K562 (cell line): ENCODE results near the gene GAL3ST2. TPM values are rescaled to one million over a fixed set of nuclear protein-coding genes. Genes with fewer than 3 reads are reported as not detected.

ENCODE experiments used
- ATAC-seq: fragments of 200-7000 bp; cut with Tn5 transposase; 3 replicates; pipeline ENCODE4 v1.9.1; 2020; ENCODE audit warnings: moderate library complexity
- BruUV-seq: library from RNA; stranded (reverse); fragments of 400-500 nt; replicated peaks from 2 replicates; lab custom pipeline; 2021; lab: Mats Ljungman, UMichigan
- CTCF ChIA-PET: fragments of 300-600 bp; formaldehyde crosslinking; extraction: SDS; loops from one replicate; lab custom pipeline; 2021; ENCODE audit warnings: low intra/inter-chr PET ratio; lab: Yijun Ruan, JAX
- POLR2A ChIA-PET: fragments of 300-600, 350-650 bp; sonication (Branson Sonifier 250); formaldehyde crosslinking; extraction: SDS; loops from one replicate; lab custom pipeline; 2021; ENCODE audit warnings: antibody characterized with exemption, inconsistent platforms; lab: Yijun Ruan, JAX
- DNase-seq, 4 experiments: peaks; one replicate each; pipeline versions ENCODE4 v3.0.0 to v3.0.0-alpha.2; 2011 to 2018; ENCODE audit warnings: low spot score in 3 of 4, mixed read lengths in 3 of 4; ENCODE audit errors: extremely low read depth in 1 of 4
- FAIRE-seq: peaks from 2 replicates; lab custom pipeline; 2011; peaks lifted over from hg19 to GRCh38; lab: Jason Lieb, UNC
- H2AFZ ChIP-seq: 2 replicates; pipeline ENCODE4 v1.6.0; 2011; ENCODE audit warnings: low read depth, low read length, control low read depth, inconsistent platforms
- H3K27ac ChIP-seq: fragments of 200-600 bp; 3 replicates; pipeline ENCODE4 v1.8.0; 2011; ENCODE audit warnings: low read depth, mild to moderate bottlenecking, control low read depth, inconsistent platforms, low read length, moderate library complexity, mixed read lengths; ENCODE audit errors: extremely low read depth
- H3K27me3 ChIP-seq, 2 experiments: fragments of 300-600 bp in 1 of 2; 2 replicates in 1 of 2; 3 replicates in 1 of 2; pipeline versions ENCODE4 v1.6.0 to v1.8.0; 2011; ENCODE audit warnings: inconsistent platforms in 2 of 2, low read length in 2 of 2, mild to moderate bottlenecking in 1 of 2, mixed read lengths in 1 of 2, moderate library complexity in 1 of 2; ENCODE audit not compliant: control insufficient read depth in 2 of 2, insufficient read depth in 2 of 2
- H3K36me3 ChIP-seq: fragments of 300-600 bp; 3 replicates; pipeline ENCODE4 v1.8.0; 2011; ENCODE audit warnings: mild to moderate bottlenecking, low read length, inconsistent platforms; ENCODE audit not compliant: control insufficient read depth, insufficient read depth
- H3K4me1 ChIP-seq, 2 experiments: fragments of 200-600 bp in 1 of 2; replicated peaks in 1 of 2; 2 replicates in 1 of 2; 3 replicates in 1 of 2; pipeline versions ENCODE4 v1.5.1 to v1.8.0; 2011; ENCODE audit warnings: inconsistent platforms in 2 of 2, low read length in 2 of 2, mild to moderate bottlenecking in 1 of 2, mixed read lengths in 1 of 2, moderate library complexity in 1 of 2; ENCODE audit not compliant: control insufficient read depth in 2 of 2, insufficient read depth in 2 of 2
- H3K4me2 ChIP-seq: 2 replicates; pipeline ENCODE4 v1.6.1; 2011; ENCODE audit warnings: low read length, control low read depth, inconsistent platforms, mixed read lengths; ENCODE audit not compliant: insufficient read depth
- H3K4me3 ChIP-seq: fragments of 200-600 bp; sonication (generic), shearing (Covaris generic); 2 replicates; pipeline ENCODE4 v1.5.1; 2016; ENCODE audit warnings: control low read depth, inconsistent platforms
- H3K79me2 ChIP-seq: fragments of 200-600 bp; 3 replicates; pipeline ENCODE4 v1.8.0; 2011; ENCODE audit warnings: low read length, inconsistent platforms; ENCODE audit not compliant: control insufficient read depth, insufficient read depth
- H3K9ac ChIP-seq, 2 experiments: 2 replicates each; pipeline versions ENCODE4 v1.6.0 to v1.6.1; 2011; ENCODE audit warnings: low read depth in 2 of 2, low read length in 2 of 2, control low read depth in 1 of 2, inconsistent platforms in 1 of 2, mild to moderate bottlenecking in 1 of 2, mixed read lengths in 1 of 2; ENCODE audit not compliant: insufficient read depth in 1 of 2
- H3K9me1 ChIP-seq: one replicate; pipeline ENCODE4 v1.6.0; 2011; ENCODE audit warnings: inconsistent platforms, mild to moderate bottlenecking, low read length, moderate library complexity; ENCODE audit not compliant: control insufficient read depth, insufficient read depth
- H3K9me3 ChIP-seq: replicated peaks from 2 replicates; pipeline ENCODE4 v1.5.1; 2011; ENCODE audit warnings: low read depth, low read length, inconsistent platforms; ENCODE audit not compliant: control insufficient read depth, insufficient read depth
- H4K20me1 ChIP-seq: replicated peaks from 2 replicates; pipeline ENCODE4 v1.6.1; 2011; ENCODE audit warnings: low read length, inconsistent platforms, mixed read lengths; ENCODE audit not compliant: control insufficient read depth, insufficient read depth
- ERF ChIP-seq: fragments of 450-650 bp; formaldehyde crosslinking; IDR thresholded peaks from 2 replicates; pipeline ENCODE4 v1.4.0; 2020; ENCODE audit warnings: mild to moderate bottlenecking, mixed read lengths
- TFAM ChIP-seq: fragments of 250-450 bp; sonication (Bioruptor Pico); conservative IDR thresholded peaks from 2 replicates; pipeline ENCODE4 v1.5.0; 2021; ENCODE audit warnings: mild to moderate bottlenecking, moderate library complexity
- WGBS: fragments of 100-300 bp; shearing (Covaris generic); methylation state at CpG from one replicate; pipeline ENCODE4 v1.1.6; 2016; ENCODE audit warnings: low coverage, mixed read lengths; ENCODE audit not compliant: insufficient coverage; ENCODE audit errors: missing lambda C conversion rate; 5-methylcytosine and 5-hydroxymethylcytosine counted together
- in situ Hi-C: fragments of 300-500 bp; cut with MboI; formaldehyde crosslinking; loops from 4 replicates; pipeline ENCODE4 v1.15.0; 2018; ENCODE audit warnings: inconsistent platforms, mixed read lengths
- intact Hi-C: fragments of 100-400 bp; cut with micrococcal nuclease; formaldehyde crosslinking; loops from 2 replicates; pipeline ENCODE4 v1.14.2; 2022
- polyA plus RNA-seq, 8 experiments: library from polyadenylated mRNA; depleted of rRNA in 4 of 8; stranded (reverse) in 5 of 8; unstranded in 3 of 8; fragments of >200 nt; fragmentation: Nextera tagmentation in 2 of 8; fragmentation: Illumina TruSeq in 1 of 8; extraction: Ambion mirVana in 2 of 8; extraction: Trizol in 1 of 8; gene quantifications; 2 replicates each; pipeline versions ENCODE4 v1.2.1 to v1.2.3, GENCODE V29; 2011 to 2014; ENCODE audit warnings: inconsistent platforms in 1 of 8, missing spikeins in 1 of 8
- total RNA-seq, 7 experiments: library from RNA; depleted of rRNA in 6 of 7; stranded (reverse); fragments of >200 nt in 6 of 7; fragmentation: Illumina TruSeq in 2 of 7; extraction: Trizol in 2 of 7; gene quantifications; 2 replicates each; pipeline versions ENCODE4 v1.2.1 to v1.2.3, GENCODE V29; 2011 to 2021; ENCODE audit warnings: low replicate concordance in 1 of 7

Gene GAL3ST2
- total and polyA plus RNA-seq, 9 of the 15 experiments (the other 6 are each of a cell fraction or from before 2014, with no cell fraction given), result 0.42 TPM; not detected in 8

- Histone ChIP-seq H3K36me3 (peaks cover 23% of the 10 kb centered on the region; the same call in 2 of the 3 replicates), H3K27ac (no peak overlapping the region), H2AFZ (no peak overlapping the region), H3K4me3 (no peak overlapping the region), H3K79me2 (no peaks in the 10 kb centered on the region), H3K9me3 (no peaks in the 10 kb centered on the region), H3K4me2 (no peak overlapping the region), H3K4me1 (peaks cover 13 to 23% of the 10 kb centered on the region in 2 experiments), H4K20me1 (no peaks in the 10 kb centered on the region), H3K9me1 (no peaks in the 10 kb centered on the region), H3K27me3 (no peaks in the 10 kb centered on the region), H3K9ac (no peak overlapping the region)
- in situ Hi-C loops (no loop called here), intact Hi-C loops (no loop called here)
- 86% methylated on average over 9 of the region's 20 CpGs for WGBS
- ChIA-PET CTCF (no interaction called here), POLR2A (interaction anchor here (1.4 kb wide), 1 partner anchor 13 kb away, joined by 4 read pairs; no protein-coding TSS in a partner anchor)
- ATAC-seq (no peak), FAIRE-seq (no peak), DNase-seq (no peak)
- no TSS peak for BruUV-seq
- no peak for TF ChIP-seq ERF
- no peak for TF ChIP-seq TFAM (CRISPR knock-in tag)
These were observed 12.9 kb upstream of the GAL3ST2 start for GRCh38 chr2:241763551-241764274.
